Measurements from ENCODE around the gene FRMD4A. TPM values are rescaled to one million over a fixed set of nuclear protein-coding genes. Genes with fewer than 3 reads are reported as not detected.

Gene FRMD4A
- total and polyA plus RNA-seq, 7 donors, result 3.0 to 27.8 (median 14.4) TPM

GRCh38 chr10:13648425-13648824, 682.3 kb downstream of the FRMD4A start:
- Histone ChIP-seq H3K9me3 (no peaks in the 10 kb centered on the region), H3K4me3 (no peak overlapping the region), H3K36me3 (peaks cover 19 to 93% (median 38%) of the 10 kb centered on the region in 4 donors), H3K4me1 (no peaks in the 10 kb centered on the region), H3K27me3 (no peaks in the 10 kb centered on the region), H3K27ac (no peak overlapping the region)
- TF ChIP-seq EP300 (IDR thresholded peaks at IDR 0.05) (no peak), CTCF (IDR thresholded peaks at IDR 0.05) (no peak), POLR2A (IDR thresholded peaks at IDR 0.05) (no peak), POLR2AphosphoS5 (IDR thresholded peaks at IDR 0.05) (no peak)
- intact Hi-C loops (cut with DNase I), result no loop called here
- no peak for DNase-seq
- 85 to 90% methylated on average over 12 of the region's 12 CpGs for WGBS, 2 donors

- no peaks in the 10 kb centered on the region for H3K27me3 ChIP-seq
- H3K4me1 ChIP-seq, result no peaks in the 10 kb centered on the region
- 97 to 98% methylated on average over 9 of the region's 9 CpGs for WGBS, 2 donors
- H3K36me3 ChIP-seq, result peaks cover 11 to 61% (median 25%) of the 10 kb centered on the region in 4 donors
- TF ChIP-seq POLR2AphosphoS5 (IDR thresholded peaks at IDR 0.05) (no peak), CTCF (IDR thresholded peaks at IDR 0.05) (no peak), POLR2A (IDR thresholded peaks at IDR 0.05) (no peak), EP300 (IDR thresholded peaks at IDR 0.05) (no peak)
- no peak for DNase-seq
- H3K27ac ChIP-seq, result no peak overlapping the region
- intact Hi-C loops (cut with DNase I), result no loop called here
- peaks cover 0 to 8% (median 4%) of the 10 kb centered on the region in 4 donors for H3K9me3 ChIP-seq
- no peak overlapping the region for H3K4me3 ChIP-seq
Observed at GRCh38 chr10:13644866-13645265, 685.9 kb downstream of the FRMD4A start.

GRCh38 chr10:13643016-13643415, 687.7 kb downstream of the FRMD4A start:
- 85 to 87% methylated on average over 7 of the region's 7 CpGs for WGBS, 2 donors
- H3K36me3 ChIP-seq, result peaks cover 11 to 60% (median 22%) of the 10 kb centered on the region in 4 donors

GRCh38 chr10:13642293-13642692, 688.4 kb downstream of the FRMD4A start:
- intact Hi-C loops (cut with DNase I), result no loop called here
- TF ChIP-seq EP300 (IDR thresholded peaks at IDR 0.05) (no peak), POLR2A (IDR thresholded peaks at IDR 0.05) (no peak), POLR2AphosphoS5 (IDR thresholded peaks at IDR 0.05) (no peak), CTCF (IDR thresholded peaks at IDR 0.05) (no peak)
- H3K9me3 ChIP-seq, result peaks cover 0 to 8% (median 4%) of the 10 kb centered on the region in 4 donors
- no peak overlapping the region for H3K27ac ChIP-seq
- H3K27me3 ChIP-seq, result no peaks in the 10 kb centered on the region
- no peaks in the 10 kb centered on the region for H3K4me1 ChIP-seq
- no peak overlapping the region for H3K4me3 ChIP-seq
- whole genome bisulfite sequencing, 2 donors, result 98 to 99% methylated on average over 2 of the region's 2 CpGs
- no peak for DNase-seq
- peaks cover 11 to 53% (median 20%) of the 10 kb centered on the region in 4 donors for H3K36me3 ChIP-seq

More at GRCh38 chr10:13643016-13643415, 687.7 kb downstream of the FRMD4A start:
- intact Hi-C loops (cut with DNase I), result no loop called here
- DNase-seq, result no peak
- Histone ChIP-seq H3K4me1 (no peaks in the 10 kb centered on the region), H3K27me3 (no peaks in the 10 kb centered on the region), H3K27ac (no peak overlapping the region), H3K9me3 (peaks cover 0 to 8% (median 4%) of the 10 kb centered on the region in 4 donors), H3K4me3 (no peak overlapping the region)
- TF ChIP-seq POLR2A (IDR thresholded peaks at IDR 0.05) (no peak), EP300 (IDR thresholded peaks at IDR 0.05) (no peak), CTCF (IDR thresholded peaks at IDR 0.05) (no peak), POLR2AphosphoS5 (IDR thresholded peaks at IDR 0.05) (no peak)

- peaks cover 0 to 8% (median 4%) of the 10 kb centered on the region in 4 donors for H3K9me3 ChIP-seq
- H3K4me3 ChIP-seq, result no peak overlapping the region
- H3K27ac ChIP-seq, result no peak overlapping the region
- DNase-seq, result no peak
- intact Hi-C loops (cut with DNase I), result no loop called here
- WGBS, 2 donors, result 94% methylated on average over 5 of the region's 5 CpGs
- no peaks in the 10 kb centered on the region for H3K27me3 ChIP-seq
- H3K4me1 ChIP-seq, result peaks cover 0 to 22% (median 17%) of the 10 kb centered on the region in 4 donors
- H3K36me3 ChIP-seq, result peaks cover 0 to 19% (median 6%) of the 10 kb centered on the region in 4 donors
- no peak for TF ChIP-seq POLR2A (IDR thresholded peaks at IDR 0.05)
- TF ChIP-seq EP300 (IDR thresholded peaks at IDR 0.05), result no peak
- no peak for TF ChIP-seq POLR2AphosphoS5 (IDR thresholded peaks at IDR 0.05)
- TF ChIP-seq CTCF (IDR thresholded peaks at IDR 0.05), result no peak
Observed at GRCh38 chr10:13637894-13638293, 692.8 kb downstream of the FRMD4A start.
